Stimulated activated naive CD8-positive, alpha-beta T cell treated with anti-CD3 and anti-CD28 coated beads, Interleukin-15, amount 100 ng/mL, for 72 hours (primary cell): ENCODE data around the gene ADCY10.
A peak's percentile ranks its signal among the peaks of the same experiment; 100 is the strongest.
"Not testable (repeated sequence)": the region's sequence is repeated elsewhere in the genome, so short reads cannot be mapped to it uniquely, and the experiment has no call there.

Source experiments
- ATAC-seq: fragments of 150-1000 bp; cut with Tn5 transposase; 2 replicates; pipeline ENCODE4 v1.10.0; 2021; ENCODE audit warnings: mild to moderate bottlenecking, moderate library complexity
- DNase-seq, 2 donors: peaks; one replicate each; pipeline ENCODE4 v3.0.0; 2021 to 2022
- H3K27ac Mint-ChIP-seq, 2 donors: one replicate each; pipeline ENCODE4 v1.8.0; 2022; ENCODE audit warnings: mild to moderate bottlenecking in 2 of 2, mixed read lengths in 2 of 2, moderate library complexity in 2 of 2
- H3K27me3 Mint-ChIP-seq: one replicate; pipeline ENCODE4 v1.8.0; 2022; ENCODE audit warnings: mixed read lengths
- H3K4me1 Mint-ChIP-seq: one replicate; pipeline ENCODE4 v1.8.0; 2022; ENCODE audit warnings: mild to moderate bottlenecking, mixed read lengths
- H3K4me3 Mint-ChIP-seq, 2 donors: one replicate each; pipeline ENCODE4 v1.8.0; 2022; ENCODE audit warnings: mild to moderate bottlenecking in 2 of 2, mixed read lengths in 2 of 2, moderate library complexity in 1 of 2
- H3K9me3 Mint-ChIP-seq, 2 donors: one replicate each; pipeline ENCODE4 v1.8.0; 2022; ENCODE audit warnings: mixed read lengths in 2 of 2

The ADCY10 gene

GRCh38 chr1:167933788-167934187 is 19.9 kb upstream of the ADCY10 start:
- H3K27ac Mint-ChIP-seq = no peak overlapping the region
- peaks cover 26% of the 10 kb centered on the region for H3K4me1 Mint-ChIP-seq
- H3K9me3 Mint-ChIP-seq = no peaks in the 10 kb centered on the region
- DNase-seq (no peak), ATAC-seq (no peak)
- H3K27me3 Mint-ChIP-seq = no peaks in the 10 kb centered on the region
- peak overlapping the region in 1 of 2 donors; percentile 13 for H3K4me3 Mint-ChIP-seq

- Mint-ChIP-seq H3K9me3 (no peaks in the 10 kb centered on the region), H3K4me3 (no peak overlapping the region), H3K27me3 (no peaks in the 10 kb centered on the region), H3K4me1 (peaks cover 33% of the 10 kb centered on the region), H3K27ac (peak overlapping the region in 1 of 2 donors; percentile 80)
- no peak for ATAC-seq
- DNase-seq = no peak
These were observed 15.8 kb upstream of the ADCY10 start for GRCh38 chr1:167929725-167930124.

GRCh38 chr1:167928919-167929318 is 15.0 kb upstream of the ADCY10 start:
- not testable (repeated sequence) for ATAC-seq, H3K4me3 Mint-ChIP-seq, H3K27me3 Mint-ChIP-seq, DNase-seq, H3K27ac Mint-ChIP-seq, H3K9me3 Mint-ChIP-seq
- peaks cover 27% of the 10 kb centered on the region for H3K4me1 Mint-ChIP-seq

GRCh38 chr1:167928457-167928852 is 14.5 kb upstream of the ADCY10 start:
- ATAC-seq (no peak), DNase-seq (no peak)
- Mint-ChIP-seq H3K4me3 (no peak overlapping the region), H3K27me3 (no peaks in the 10 kb centered on the region), H3K4me1 (peaks cover 23% of the 10 kb centered on the region), H3K9me3 (no peaks in the 10 kb centered on the region), H3K27ac (no peak overlapping the region)

GRCh38 chr1:167927046-167927754 is 13.3 kb upstream of the ADCY10 start:
- no peak overlapping the region for H3K27ac Mint-ChIP-seq
- DNase-seq = no peak
- no peak for ATAC-seq
- no peaks in the 10 kb centered on the region for H3K27me3 Mint-ChIP-seq
- H3K9me3 Mint-ChIP-seq = no peaks in the 10 kb centered on the region
- H3K4me1 Mint-ChIP-seq = peaks cover 14% of the 10 kb centered on the region
- no peak overlapping the region for H3K4me3 Mint-ChIP-seq

- Mint-ChIP-seq H3K9me3 (no peaks in the 10 kb centered on the region), H3K4me3 (no peak overlapping the region), H3K27ac (peak overlapping the region in 1 of 2 donors; percentile 66), H3K4me1 (peaks cover 14% of the 10 kb centered on the region), H3K27me3 (no peaks in the 10 kb centered on the region)
- DNase-seq (no peak), ATAC-seq (no peak)
These were observed 12.6 kb upstream of the ADCY10 start for GRCh38 chr1:167926486-167926997.

GRCh38 chr1:167924543-167925231 is 10.8 kb upstream of the ADCY10 start:
- no peak overlapping the region for H3K4me3 Mint-ChIP-seq
- peaks cover 14% of the 10 kb centered on the region for H3K4me1 Mint-ChIP-seq
- DNase-seq (no peak), ATAC-seq (no peak)
- H3K9me3 Mint-ChIP-seq = no peaks in the 10 kb centered on the region
- no peak overlapping the region for H3K27ac Mint-ChIP-seq
- H3K27me3 Mint-ChIP-seq = no peaks in the 10 kb centered on the region

- H3K4me1 Mint-ChIP-seq = peaks cover 14% of the 10 kb centered on the region
- ATAC-seq (no peak), DNase-seq (no peak)
- no peak overlapping the region for H3K27ac Mint-ChIP-seq
- no peaks in the 10 kb centered on the region for H3K27me3 Mint-ChIP-seq
- no peaks in the 10 kb centered on the region for H3K9me3 Mint-ChIP-seq
- no peak overlapping the region for H3K4me3 Mint-ChIP-seq
These were observed 10.2 kb upstream of the ADCY10 start for GRCh38 chr1:167924102-167924501.

GRCh38 chr1:167923324-167924056 is 9.6 kb upstream of the ADCY10 start:
- Mint-ChIP-seq H3K9me3 (no peaks in the 10 kb centered on the region), H3K4me3 (no peak overlapping the region)

GRCh38 chr1:167922611-167923074 is 8.7 kb upstream of the ADCY10 start:
- Mint-ChIP-seq H3K9me3 (no peaks in the 10 kb centered on the region), H3K4me3 (no peak overlapping the region), H3K27me3 (no peaks in the 10 kb centered on the region), H3K27ac (no peak overlapping the region), H3K4me1 (peaks cover 13% of the 10 kb centered on the region)
- ATAC-seq (no peak), DNase-seq (no peak)

More at GRCh38 chr1:167923324-167924056, 9.6 kb upstream of the ADCY10 start:
- no peak for DNase-seq
- no peaks in the 10 kb centered on the region for H3K27me3 Mint-ChIP-seq
- H3K4me1 Mint-ChIP-seq = peaks cover 14% of the 10 kb centered on the region
- no peak for ATAC-seq
- no peak overlapping the region for H3K27ac Mint-ChIP-seq

GRCh38 chr1:167922023-167922422 is 8.1 kb upstream of the ADCY10 start:
- H3K27me3 Mint-ChIP-seq = no peaks in the 10 kb centered on the region
- no peak for ATAC-seq
- H3K9me3 Mint-ChIP-seq = no peaks in the 10 kb centered on the region
- no peak overlapping the region for H3K4me3 Mint-ChIP-seq
- DNase-seq = no peak
- H3K4me1 Mint-ChIP-seq = peaks cover 6% of the 10 kb centered on the region
- no peak overlapping the region for H3K27ac Mint-ChIP-seq

- Mint-ChIP-seq H3K4me1 (no peaks in the 10 kb centered on the region), H3K27me3 (no peaks in the 10 kb centered on the region), H3K9me3 (no peaks in the 10 kb centered on the region), H3K4me3 (no peak overlapping the region), H3K27ac (no peak overlapping the region)
- ATAC-seq (no peak), DNase-seq (no peak)
These were observed 3.0 kb upstream of the ADCY10 start for GRCh38 chr1:167916766-167917511.

GRCh38 chr1:167915569-167915968 is 1.6 kb upstream of the ADCY10 start:
- Mint-ChIP-seq H3K4me1 (no peaks in the 10 kb centered on the region), H3K4me3 (no peak overlapping the region), H3K27me3 (peaks cover under 1% of the 10 kb centered on the region), H3K27ac (peak overlapping the region in 1 of 2 donors; percentile 80), H3K9me3 (peaks cover 0 to under 1% of the 10 kb centered on the region in 2 donors)
- ATAC-seq (no peak), DNase-seq (no peak)

- ATAC-seq = no peak
- Mint-ChIP-seq H3K9me3 (peaks cover 8 to 10% of the 10 kb centered on the region in 2 donors), H3K27ac (no peak overlapping the region), H3K27me3 (peaks cover 10% of the 10 kb centered on the region), H3K4me1 (no peaks in the 10 kb centered on the region), H3K4me3 (no peak overlapping the region)
- DNase-seq = no peak
These were observed 1.6 kb downstream of the ADCY10 start for GRCh38 chr1:167912294-167912693.

- Mint-ChIP-seq H3K4me3 (no peak overlapping the region), H3K27ac (no peak overlapping the region), H3K4me1 (no peaks in the 10 kb centered on the region), H3K9me3 (peaks cover 8 to 10% of the 10 kb centered on the region in 2 donors), H3K27me3 (peaks cover 10% of the 10 kb centered on the region)
- ATAC-seq (no peak), DNase-seq (no peak)
These were observed 2.5 kb downstream of the ADCY10 start for GRCh38 chr1:167911413-167911812.
